ENCODE measurements around the gene GTF3C2.
"Not testable (repeated sequence)": the region's sequence is repeated elsewhere in the genome, so short reads cannot be mapped to it uniquely, and the experiment has no call there.

Gene GTF3C2

DNA sequence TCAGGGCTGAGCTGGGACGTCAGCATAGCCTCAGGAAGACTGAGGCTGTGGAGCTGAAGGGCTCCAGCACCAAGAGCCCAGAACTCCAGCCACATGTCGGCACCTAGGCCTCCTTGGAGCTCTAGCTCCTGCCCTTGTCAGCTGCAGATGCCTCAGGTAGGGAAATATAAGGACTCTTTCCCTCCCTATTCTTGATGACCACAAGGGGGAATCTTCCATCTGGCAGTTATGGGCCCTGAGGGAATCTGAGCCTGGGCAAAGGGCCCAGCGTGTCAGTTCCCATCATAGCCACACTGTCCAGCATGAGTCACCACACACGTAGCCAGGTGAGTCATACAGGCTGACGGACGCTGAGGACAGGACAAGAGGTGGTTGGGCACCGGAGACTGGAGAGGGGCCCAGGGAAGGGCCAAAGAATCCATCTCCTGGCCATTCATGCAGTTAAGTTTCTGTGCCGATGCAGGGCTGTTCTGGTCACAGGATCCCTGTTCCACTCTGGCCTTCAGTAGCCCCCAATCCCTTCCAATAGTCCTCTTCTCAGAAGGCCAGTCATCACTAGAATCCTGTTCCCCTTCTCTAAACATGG, 35.5 kb downstream of the GTF3C2 start:
- no peaks in the 10 kb centered on the region for H3K36me3 ChIP-seq (ENCODE audit: insufficient read depth)
- no peak overlapping the region for H3K4me3 ChIP-seq (IDR thresholded peaks at IDR 0.05; ENCODE audit: insufficient read depth, low read depth, low read length)
- H2AFZ ChIP-seq (ENCODE audit: low read depth), result no peak overlapping the region
- TF ChIP-seq, protein P1, sequence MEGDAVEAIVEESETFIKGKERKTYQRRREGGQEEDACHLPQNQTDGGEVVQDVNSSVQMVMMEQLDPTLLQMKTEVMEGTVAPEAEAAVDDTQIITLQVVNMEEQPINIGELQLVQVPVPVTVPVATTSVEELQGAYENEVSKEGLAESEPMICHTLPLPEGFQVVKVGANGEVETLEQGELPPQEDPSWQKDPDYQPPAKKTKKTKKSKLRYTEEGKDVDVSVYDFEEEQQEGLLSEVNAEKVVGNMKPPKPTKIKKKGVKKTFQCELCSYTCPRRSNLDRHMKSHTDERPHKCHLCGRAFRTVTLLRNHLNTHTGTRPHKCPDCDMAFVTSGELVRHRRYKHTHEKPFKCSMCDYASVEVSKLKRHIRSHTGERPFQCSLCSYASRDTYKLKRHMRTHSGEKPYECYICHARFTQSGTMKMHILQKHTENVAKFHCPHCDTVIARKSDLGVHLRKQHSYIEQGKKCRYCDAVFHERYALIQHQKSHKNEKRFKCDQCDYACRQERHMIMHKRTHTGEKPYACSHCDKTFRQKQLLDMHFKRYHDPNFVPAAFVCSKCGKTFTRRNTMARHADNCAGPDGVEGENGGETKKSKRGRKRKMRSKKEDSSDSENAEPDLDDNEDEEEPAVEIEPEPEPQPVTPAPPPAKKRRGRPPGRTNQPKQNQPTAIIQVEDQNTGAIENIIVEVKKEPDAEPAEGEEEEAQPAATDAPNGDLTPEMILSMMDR (conservative IDR thresholded peaks at IDR 0.05; ENCODE audit: low read depth, low read length), result no peak
- H3K4me1 ChIP-seq (ENCODE audit: low read depth, poor library complexity, severe bottlenecking), result peaks cover 14% of the 10 kb centered on the region
- no peak overlapping the region for H3K9ac ChIP-seq
- H3K27me3 ChIP-seq (ENCODE audit: insufficient read depth, low read depth), result no peaks in the 10 kb centered on the region
- H4K20me1 ChIP-seq (ENCODE audit: insufficient read depth), result no peaks in the 10 kb centered on the region
- H3K27ac ChIP-seq, result no peak overlapping the region
- H3K79me2 ChIP-seq (ENCODE audit: insufficient read depth, low read depth), result no peaks in the 10 kb centered on the region
- H3K4me2 ChIP-seq, result no peak overlapping the region

DNA sequence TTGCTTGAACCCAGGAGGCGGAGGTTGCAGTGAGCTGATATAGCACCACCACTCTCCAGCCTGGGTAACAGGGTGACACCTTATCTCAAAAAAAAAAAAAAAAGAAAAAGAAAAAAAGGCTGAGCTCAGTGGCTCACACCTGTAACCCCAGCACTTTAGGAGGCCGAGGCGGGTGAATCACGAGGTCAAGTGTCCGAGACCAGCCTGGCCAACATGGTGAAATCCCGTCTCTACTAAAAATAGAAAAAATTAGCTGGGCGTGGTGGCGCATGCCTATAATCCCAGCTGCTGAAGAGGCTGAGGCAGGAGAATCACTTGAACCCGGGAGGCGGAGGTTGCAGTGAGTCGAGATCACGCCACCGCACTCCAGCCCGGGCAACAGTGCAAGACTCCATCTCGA, 36.7 kb downstream of the GTF3C2 start:
- not testable (repeated sequence) for H3K9ac ChIP-seq; H3K36me3 ChIP-seq (ENCODE audit: insufficient read depth); H3K4me2 ChIP-seq; H4K20me1 ChIP-seq (ENCODE audit: insufficient read depth); H3K27ac ChIP-seq; H2AFZ ChIP-seq (ENCODE audit: low read depth); H3K4me3 ChIP-seq (IDR thresholded peaks at IDR 0.05; ENCODE audit: insufficient read depth, low read depth, low read length); H3K79me2 ChIP-seq (ENCODE audit: insufficient read depth, low read depth); H3K27me3 ChIP-seq (ENCODE audit: insufficient read depth, low read depth)
- peaks cover 14% of the 10 kb centered on the region for H3K4me1 ChIP-seq (ENCODE audit: low read depth, poor library complexity, severe bottlenecking)

DNA sequence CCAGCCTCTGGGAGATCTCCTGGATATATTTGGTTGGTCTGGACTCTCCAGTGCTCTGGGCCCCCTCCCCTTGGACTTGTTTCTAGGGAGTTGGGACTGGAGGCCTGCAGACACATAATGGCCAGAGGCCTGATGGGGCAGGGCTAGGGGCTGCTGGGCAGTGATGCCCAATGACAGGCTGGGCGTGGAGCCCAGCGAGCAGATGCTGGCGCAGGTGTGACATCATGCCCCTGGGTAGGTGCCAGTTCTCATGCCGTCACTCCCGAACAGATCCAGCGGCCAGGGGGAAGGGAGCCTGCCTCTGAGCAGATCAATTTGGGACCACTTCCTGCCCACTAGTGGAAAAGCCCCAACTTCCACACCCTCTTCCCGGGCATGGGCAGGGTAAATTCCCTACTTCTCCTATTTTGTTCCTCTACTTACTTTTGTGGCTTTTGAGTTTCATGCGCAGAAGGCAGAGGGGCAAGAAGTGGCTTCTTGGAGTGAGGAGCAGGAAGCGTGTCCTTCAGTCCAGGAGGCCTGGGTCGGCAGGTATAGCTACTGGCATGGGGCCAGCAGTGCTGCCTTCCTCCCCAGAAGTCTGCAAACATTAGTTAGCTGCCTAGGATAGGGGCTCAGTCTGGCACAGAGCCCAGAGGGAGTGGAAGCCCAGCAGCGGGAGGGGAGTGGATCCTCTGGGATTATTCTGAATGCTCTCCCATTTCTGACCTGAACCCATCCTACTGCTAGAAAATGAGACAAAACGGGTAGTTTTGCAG, 39.7 kb downstream of the GTF3C2 start:
- Histone ChIP-seq H2AFZ (ENCODE audit: low read depth) (no peak overlapping the region), H3K27me3 (ENCODE audit: insufficient read depth, low read depth) (no peaks in the 10 kb centered on the region), H3K4me1 (ENCODE audit: low read depth, poor library complexity, severe bottlenecking) (peaks cover 2% of the 10 kb centered on the region), H3K27ac (no peak overlapping the region), H3K4me2 (no peak overlapping the region), H3K36me3 (ENCODE audit: insufficient read depth) (no peaks in the 10 kb centered on the region), H3K9ac (no peak overlapping the region), H4K20me1 (ENCODE audit: insufficient read depth) (no peaks in the 10 kb centered on the region), H3K4me3 (IDR thresholded peaks at IDR 0.05; ENCODE audit: insufficient read depth, low read depth, low read length) (no peak overlapping the region), H3K79me2 (ENCODE audit: insufficient read depth, low read depth) (no peaks in the 10 kb centered on the region)
- TF ChIP-seq, protein P1 (conservative IDR thresholded peaks at IDR 0.05; ENCODE audit: low read depth, low read length), result no peak

DNA sequence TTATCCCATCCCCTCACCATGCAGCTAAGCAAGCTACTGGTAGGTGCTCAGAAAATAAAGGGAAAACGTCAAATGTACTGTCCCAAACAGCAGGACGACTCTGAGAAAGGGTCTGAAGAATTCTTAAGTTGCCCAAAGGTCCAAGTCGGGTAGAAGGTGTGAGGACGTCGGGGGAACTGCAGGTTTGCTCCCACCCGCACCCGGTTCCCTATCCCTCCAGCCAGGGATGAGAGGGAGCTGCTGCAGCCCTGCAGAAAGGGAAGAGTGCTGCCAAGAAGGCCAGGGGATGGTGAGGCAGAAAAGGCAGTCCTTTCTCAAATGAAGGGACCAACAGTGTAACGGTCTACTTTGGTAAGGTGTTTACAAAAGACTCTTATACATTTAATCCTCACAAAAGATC, 41.4 kb downstream of the GTF3C2 start:
- Histone ChIP-seq H3K27ac (no peak overlapping the region), H3K4me3 (IDR thresholded peaks at IDR 0.05; ENCODE audit: insufficient read depth, low read depth, low read length) (no peak overlapping the region), H2AFZ (ENCODE audit: low read depth) (no peak overlapping the region), H3K27me3 (ENCODE audit: insufficient read depth, low read depth) (no peaks in the 10 kb centered on the region), H3K9ac (no peak overlapping the region), H3K36me3 (ENCODE audit: insufficient read depth) (no peaks in the 10 kb centered on the region), H3K79me2 (ENCODE audit: insufficient read depth, low read depth) (no peaks in the 10 kb centered on the region), H3K4me2 (no peak overlapping the region), H4K20me1 (ENCODE audit: insufficient read depth) (no peaks in the 10 kb centered on the region), H3K4me1 (ENCODE audit: low read depth, poor library complexity, severe bottlenecking) (no peaks in the 10 kb centered on the region)
- TF ChIP-seq, protein P1 (conservative IDR thresholded peaks at IDR 0.05; ENCODE audit: low read depth, low read length), result no peak

DNA sequence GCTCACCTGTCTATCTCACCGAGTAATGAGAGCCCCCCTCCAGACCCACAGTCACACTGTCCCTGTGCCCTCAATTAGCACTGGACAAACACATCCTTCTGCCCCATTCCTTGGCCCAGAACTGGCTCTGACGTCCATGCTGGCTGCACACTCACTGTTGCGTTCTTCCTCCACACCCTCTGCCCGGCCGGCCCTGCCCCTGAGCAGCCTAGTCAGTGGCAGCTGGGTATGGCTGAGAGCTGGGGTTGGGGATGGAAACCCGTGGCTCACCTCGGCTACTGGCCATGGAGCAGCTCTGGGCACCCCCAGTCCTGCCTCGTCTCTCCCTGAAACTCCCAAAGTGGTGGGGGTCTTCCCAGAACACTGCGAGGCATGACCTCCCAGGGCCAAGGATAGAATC, 41.9 kb downstream of the GTF3C2 start:
- H3K4me2 ChIP-seq, result no peak overlapping the region
- no peaks in the 10 kb centered on the region for H3K79me2 ChIP-seq (ENCODE audit: insufficient read depth, low read depth)
- TF ChIP-seq, protein P1 (conservative IDR thresholded peaks at IDR 0.05; ENCODE audit: low read depth, low read length), result no peak
- H3K9ac ChIP-seq, result no peak overlapping the region
- no peaks in the 10 kb centered on the region for H3K27me3 ChIP-seq (ENCODE audit: insufficient read depth, low read depth)
- no peak overlapping the region for H2AFZ ChIP-seq (ENCODE audit: low read depth)
- no peaks in the 10 kb centered on the region for H4K20me1 ChIP-seq (ENCODE audit: insufficient read depth)
- H3K4me1 ChIP-seq (ENCODE audit: low read depth, poor library complexity, severe bottlenecking), result no peaks in the 10 kb centered on the region
- no peaks in the 10 kb centered on the region for H3K36me3 ChIP-seq (ENCODE audit: insufficient read depth)
- no peak overlapping the region for H3K27ac ChIP-seq
- no peak overlapping the region for H3K4me3 ChIP-seq (IDR thresholded peaks at IDR 0.05; ENCODE audit: insufficient read depth, low read depth, low read length)
